ENCODE data around the gene SLC30A7.
"Not testable (repeated sequence)": the region's sequence is repeated elsewhere in the genome, so short reads cannot be mapped to it uniquely, and the experiment has no call there.

SLC30A7 gene

DNA sequence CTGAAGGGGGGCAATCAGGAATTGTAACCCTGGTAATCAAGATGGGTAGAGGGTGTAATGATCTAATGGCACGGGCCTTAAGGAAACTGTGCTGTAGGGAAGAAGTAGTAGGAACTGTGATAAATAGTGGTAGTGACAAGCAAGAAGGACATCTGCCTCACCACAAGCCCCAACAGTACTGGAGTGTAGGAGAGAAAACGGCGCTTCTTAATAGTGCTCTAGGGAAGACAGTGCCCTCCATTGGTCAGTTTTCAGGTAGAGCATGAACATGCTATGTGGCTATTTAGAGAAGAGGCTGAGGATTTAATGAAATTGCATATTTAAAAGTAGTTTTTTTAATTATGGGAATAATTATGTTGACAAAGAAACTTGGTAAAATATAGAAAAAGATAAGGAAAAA is 32.2 kb downstream of the SLC30A7 start:
- no peak overlapping the region for H3K27ac ChIP-seq (replicated peaks)
- TF ChIP-seq GABPA (IDR thresholded peaks at IDR 0.05; ENCODE audit: low read depth) (no peak), REST (IDR thresholded peaks at IDR 0.05; ENCODE audit: insufficient replicate concordance, low read depth) (no peak), POLR2AphosphoS5 (IDR thresholded peaks at IDR 0.05; ENCODE audit: low read depth) (no peak), CTCF (IDR thresholded peaks at IDR 0.05; ENCODE audit: insufficient read depth, low read length) (no peak), SPI1 (IDR thresholded peaks at IDR 0.05; ENCODE audit: borderline replicate concordance, low read depth) (no peak)
- DNase-seq (ENCODE audit: low read depth in 1 of 2, low spot score in 1 of 2) = no peak
- H3K4me3 ChIP-seq (replicated peaks; ENCODE audit: insufficient read depth, low read length) = no peak overlapping the region
- no peaks in the 10 kb centered on the region for H3K27me3 ChIP-seq (ENCODE audit: insufficient read depth, poor library complexity, severe bottlenecking)

- H3K27ac ChIP-seq (replicated peaks) = no peak overlapping the region
- no peak for DNase-seq (ENCODE audit: low read depth in 1 of 2, low spot score in 1 of 2)
- TF ChIP-seq POLR2AphosphoS5 (IDR thresholded peaks at IDR 0.05; ENCODE audit: low read depth) = no peak
- TF ChIP-seq GABPA (IDR thresholded peaks at IDR 0.05; ENCODE audit: low read depth) = no peak
- no peak for TF ChIP-seq CTCF (IDR thresholded peaks at IDR 0.05; ENCODE audit: insufficient read depth, low read length)
- TF ChIP-seq SPI1 (IDR thresholded peaks at IDR 0.05; ENCODE audit: borderline replicate concordance, low read depth) = no peak
- TF ChIP-seq REST (IDR thresholded peaks at IDR 0.05; ENCODE audit: insufficient replicate concordance, low read depth) = no peak
- H3K27me3 ChIP-seq (ENCODE audit: insufficient read depth, poor library complexity, severe bottlenecking) = no peaks in the 10 kb centered on the region
- no peak overlapping the region for H3K4me3 ChIP-seq (replicated peaks; ENCODE audit: insufficient read depth, low read length)
These were observed 34.6 kb downstream of the SLC30A7 start for GRCh38 chr1:100930494-100930893.

GRCh38 chr1:100931716-100932115 is 35.8 kb downstream of the SLC30A7 start:
- H3K27me3 ChIP-seq (ENCODE audit: insufficient read depth, poor library complexity, severe bottlenecking) = no peaks in the 10 kb centered on the region
- no peak overlapping the region for H3K4me3 ChIP-seq (replicated peaks; ENCODE audit: insufficient read depth, low read length)
- TF ChIP-seq SPI1 (IDR thresholded peaks at IDR 0.05; ENCODE audit: borderline replicate concordance, low read depth) = no peak
- no peak for TF ChIP-seq CTCF (IDR thresholded peaks at IDR 0.05; ENCODE audit: insufficient read depth, low read length)
- no peak for TF ChIP-seq POLR2AphosphoS5 (IDR thresholded peaks at IDR 0.05; ENCODE audit: low read depth)
- TF ChIP-seq REST (IDR thresholded peaks at IDR 0.05; ENCODE audit: insufficient replicate concordance, low read depth) = no peak
- TF ChIP-seq GABPA (IDR thresholded peaks at IDR 0.05; ENCODE audit: low read depth) = no peak
- no peak overlapping the region for H3K27ac ChIP-seq (replicated peaks)
- no peak for DNase-seq (ENCODE audit: low read depth in 1 of 2, low spot score in 1 of 2)

DNA sequence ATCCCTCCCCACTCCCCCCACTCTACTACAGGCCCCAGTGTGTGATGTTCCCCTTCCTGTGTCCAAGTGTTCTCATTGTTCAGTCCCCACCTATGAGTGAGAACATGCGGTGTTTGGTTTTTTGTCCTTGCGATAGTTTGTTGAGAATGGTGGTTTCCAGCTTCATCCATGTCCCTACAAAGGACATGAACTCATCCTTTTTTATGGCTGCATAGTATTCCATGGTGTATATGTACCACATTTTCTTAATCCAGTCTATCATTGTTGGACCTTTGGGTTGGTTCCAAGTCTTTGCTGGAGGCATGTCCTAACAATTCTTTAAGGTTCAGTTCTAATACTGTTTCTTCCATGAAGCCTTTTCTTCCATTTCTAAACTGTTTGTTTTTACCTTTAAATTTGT is 37.7 kb downstream of the SLC30A7 start:
- H3K27ac ChIP-seq (replicated peaks); DNase-seq (ENCODE audit: low read depth in 1 of 2, low spot score in 1 of 2); H3K4me3 ChIP-seq (replicated peaks; ENCODE audit: insufficient read depth, low read length); H3K27me3 ChIP-seq (ENCODE audit: insufficient read depth, poor library complexity, severe bottlenecking): not testable (repeated sequence)
